Stimulated activated naive B cell treated with anti-CD40 and anti-IgM and Interleukin-4, amounts not matched to agents 10 μg/mL and 1 μg/mL and 100 μg/mL, for 72 hours (primary cell): ENCODE data around the gene SLC39A11.

Source experiments
- ATAC-seq, 2 donors: fragments of 150-1000 bp; cut with Tn5 transposase; replicated peaks; 2 replicates each; pipeline ENCODE4 v1.10.0; 2021; ENCODE audit warnings: moderate library complexity in 1 of 2
- DNase-seq: peaks from one replicate; pipeline ENCODE4 v3.0.0; 2021
- H3K27ac Mint-ChIP-seq: one replicate; pipeline ENCODE4 v1.8.0; 2022; ENCODE audit warnings: mild to moderate bottlenecking, mixed read lengths
- H3K27me3 Mint-ChIP-seq, 2 donors: one replicate each; pipeline ENCODE4 v1.8.0; 2022; ENCODE audit warnings: mixed read lengths in 2 of 2
- H3K36me3 Mint-ChIP-seq, 2 donors: one replicate each; pipeline ENCODE4 v1.8.0; 2022; ENCODE audit warnings: mixed read lengths in 2 of 2, mild to moderate bottlenecking in 1 of 2
- H3K4me1 Mint-ChIP-seq, 2 donors: one replicate each; pipeline ENCODE4 v1.8.0; 2022; ENCODE audit warnings: mixed read lengths in 2 of 2, mild to moderate bottlenecking in 1 of 2
- H3K4me3 Mint-ChIP-seq, 2 donors: one replicate each; pipeline ENCODE4 v1.8.0; 2022; ENCODE audit warnings: mild to moderate bottlenecking in 2 of 2, mixed read lengths in 2 of 2, moderate library complexity in 1 of 2
- H3K9me3 Mint-ChIP-seq, 2 donors: one replicate each; pipeline ENCODE4 v1.8.0; 2022; ENCODE audit warnings: mixed read lengths in 2 of 2, mild to moderate bottlenecking in 1 of 2

Gene SLC39A11

GRCh38 chr17:72931635-72932034, 160.9 kb downstream of the SLC39A11 start:
- H3K4me3 Mint-ChIP-seq, result no peak overlapping the region
- H3K36me3 Mint-ChIP-seq, result peaks cover 18 to 30% of the 10 kb centered on the region in 2 donors
- peaks cover 9 to 11% of the 10 kb centered on the region in 2 donors for H3K4me1 Mint-ChIP-seq
- H3K9me3 Mint-ChIP-seq, result peaks cover 0 to 1% of the 10 kb centered on the region in 2 donors
- no peak for DNase-seq
- no peak for ATAC-seq
- no peak overlapping the region for H3K27ac Mint-ChIP-seq
- no peaks in the 10 kb centered on the region for H3K27me3 Mint-ChIP-seq

GRCh38 chr17:72931163-72931562, 161.3 kb downstream of the SLC39A11 start:
- Mint-ChIP-seq H3K27ac (no peak overlapping the region), H3K36me3 (peaks cover 15 to 26% of the 10 kb centered on the region in 2 donors), H3K4me3 (no peak overlapping the region), H3K27me3 (no peaks in the 10 kb centered on the region), H3K9me3 (peaks cover 0 to 1% of the 10 kb centered on the region in 2 donors), H3K4me1 (peaks cover 9 to 11% of the 10 kb centered on the region in 2 donors)
- no peak for DNase-seq
- ATAC-seq, result no peak

GRCh38 chr17:72930031-72930430, 162.5 kb downstream of the SLC39A11 start:
- peaks cover 17 to 27% of the 10 kb centered on the region in 2 donors for H3K36me3 Mint-ChIP-seq
- DNase-seq (no peak), ATAC-seq (no peak)
- H3K9me3 Mint-ChIP-seq, result peaks cover 0 to 1% of the 10 kb centered on the region in 2 donors
- H3K4me1 Mint-ChIP-seq, result peaks cover 9 to 11% of the 10 kb centered on the region in 2 donors
- no peak overlapping the region for H3K27ac Mint-ChIP-seq
- no peak overlapping the region for H3K4me3 Mint-ChIP-seq
- no peaks in the 10 kb centered on the region for H3K27me3 Mint-ChIP-seq

- Mint-ChIP-seq H3K36me3 (peaks cover 16 to 20% of the 10 kb centered on the region in 2 donors), H3K4me1 (peaks cover 9 to 11% of the 10 kb centered on the region in 2 donors), H3K4me3 (no peak overlapping the region), H3K27ac (no peak overlapping the region), H3K27me3 (no peaks in the 10 kb centered on the region), H3K9me3 (no peaks in the 10 kb centered on the region)
- no peak for ATAC-seq
- no peak for DNase-seq
Measured at GRCh38 chr17:72928454-72929136, 163.9 kb downstream of the SLC39A11 start.

GRCh38 chr17:72927760-72928159, 164.7 kb downstream of the SLC39A11 start:
- Mint-ChIP-seq H3K36me3 (peaks cover 24 to 26% of the 10 kb centered on the region in 2 donors), H3K27me3 (no peaks in the 10 kb centered on the region), H3K4me3 (no peak overlapping the region), H3K9me3 (peaks cover 0 to 1% of the 10 kb centered on the region in 2 donors), H3K27ac (no peak overlapping the region), H3K4me1 (peaks cover 9 to 11% of the 10 kb centered on the region in 2 donors)
- no peak for DNase-seq
- ATAC-seq, result no peak

- DNase-seq (no peak), ATAC-seq (no peak)
- Mint-ChIP-seq H3K4me1 (peaks cover 11 to 14% of the 10 kb centered on the region in 2 donors), H3K27me3 (no peaks in the 10 kb centered on the region), H3K27ac (no peak overlapping the region), H3K36me3 (peaks cover 25 to 29% of the 10 kb centered on the region in 2 donors), H3K4me3 (no peak overlapping the region), H3K9me3 (peaks cover 0 to 1% of the 10 kb centered on the region in 2 donors)
Measured at GRCh38 chr17:72927146-72927545, 165.3 kb downstream of the SLC39A11 start.

GRCh38 chr17:72926171-72926570, 166.3 kb downstream of the SLC39A11 start:
- Mint-ChIP-seq H3K36me3 (peaks cover 22 to 28% of the 10 kb centered on the region in 2 donors), H3K27ac (no peak overlapping the region), H3K9me3 (peaks cover 0 to 1% of the 10 kb centered on the region in 2 donors), H3K4me3 (no peak overlapping the region), H3K27me3 (no peaks in the 10 kb centered on the region), H3K4me1 (peaks cover 9 to 12% of the 10 kb centered on the region in 2 donors)
- DNase-seq, result no peak
- ATAC-seq, result no peak

GRCh38 chr17:72924196-72924595, 168.3 kb downstream of the SLC39A11 start:
- H3K27ac Mint-ChIP-seq, result no peak overlapping the region
- ATAC-seq, result no peak

GRCh38 chr17:72922219-72922618, 170.3 kb downstream of the SLC39A11 start:
- Mint-ChIP-seq H3K36me3 (peaks cover 24 to 44% of the 10 kb centered on the region in 2 donors), H3K27me3 (no peaks in the 10 kb centered on the region), H3K27ac (no peak overlapping the region), H3K9me3 (peaks cover 0 to 1% of the 10 kb centered on the region in 2 donors), H3K4me3 (no peak overlapping the region), H3K4me1 (peaks cover 7% of the 10 kb centered on the region in 2 donors)
- ATAC-seq (no peak), DNase-seq (no peak)

More at GRCh38 chr17:72924196-72924595, 168.3 kb downstream of the SLC39A11 start:
- Mint-ChIP-seq H3K36me3 (peaks cover 19 to 36% of the 10 kb centered on the region in 2 donors), H3K9me3 (peaks cover 0 to 1% of the 10 kb centered on the region in 2 donors), H3K4me1 (peaks cover 7 to 9% of the 10 kb centered on the region in 2 donors), H3K4me3 (no peak overlapping the region), H3K27me3 (no peaks in the 10 kb centered on the region)
- DNase-seq, result no peak

GRCh38 chr17:72921347-72922054, 171.0 kb downstream of the SLC39A11 start:
- Mint-ChIP-seq H3K9me3 (peaks cover 0 to 1% of the 10 kb centered on the region in 2 donors), H3K27ac (no peak overlapping the region)

GRCh38 chr17:72920513-72920912, 172.0 kb downstream of the SLC39A11 start:
- Mint-ChIP-seq H3K36me3 (peaks cover 27 to 56% of the 10 kb centered on the region in 2 donors), H3K27me3 (no peaks in the 10 kb centered on the region), H3K9me3 (peaks cover 0 to 1% of the 10 kb centered on the region in 2 donors), H3K27ac (no peak overlapping the region), H3K4me3 (no peak overlapping the region), H3K4me1 (peaks cover 7% of the 10 kb centered on the region in 2 donors)
- ATAC-seq (no peak), DNase-seq (no peak)

More at GRCh38 chr17:72921347-72922054, 171.0 kb downstream of the SLC39A11 start:
- no peak overlapping the region for H3K4me3 Mint-ChIP-seq
- ATAC-seq (no peak), DNase-seq (no peak)
- H3K36me3 Mint-ChIP-seq, result peaks cover 28 to 50% of the 10 kb centered on the region in 2 donors
- H3K4me1 Mint-ChIP-seq, result peaks cover 7% of the 10 kb centered on the region in 2 donors
- no peaks in the 10 kb centered on the region for H3K27me3 Mint-ChIP-seq

- no peak overlapping the region for H3K4me3 Mint-ChIP-seq
- peaks cover 13 to 59% of the 10 kb centered on the region in 2 donors for H3K36me3 Mint-ChIP-seq
- no peak overlapping the region for H3K27ac Mint-ChIP-seq
- ATAC-seq (no peak), DNase-seq (no peak)
- H3K4me1 Mint-ChIP-seq, result peaks cover 2 to 4% of the 10 kb centered on the region in 2 donors
- no peaks in the 10 kb centered on the region for H3K27me3 Mint-ChIP-seq
- H3K9me3 Mint-ChIP-seq, result no peaks in the 10 kb centered on the region
Measured at GRCh38 chr17:72916991-72917390, 175.5 kb downstream of the SLC39A11 start.

- Mint-ChIP-seq H3K27me3 (no peaks in the 10 kb centered on the region), H3K27ac (no peak overlapping the region), H3K4me1 (peaks cover 0 to 2% of the 10 kb centered on the region in 2 donors), H3K4me3 (no peak overlapping the region), H3K9me3 (no peaks in the 10 kb centered on the region), H3K36me3 (peaks cover 11 to 61% of the 10 kb centered on the region in 2 donors)
- DNase-seq (no peak), ATAC-seq (no peak)
Measured at GRCh38 chr17:72915625-72916081, 176.8 kb downstream of the SLC39A11 start.

GRCh38 chr17:72913142-72913682, 179.3 kb downstream of the SLC39A11 start:
- Mint-ChIP-seq H3K4me3 (no peak overlapping the region), H3K27me3 (no peaks in the 10 kb centered on the region), H3K27ac (no peak overlapping the region)

More at GRCh38 chr17:72913142-72913682, 179.3 kb downstream of the SLC39A11 start:
- DNase-seq, result no peak
- ATAC-seq, result no peak
- Mint-ChIP-seq H3K9me3 (no peaks in the 10 kb centered on the region), H3K36me3 (peaks cover 18 to 60% of the 10 kb centered on the region in 2 donors), H3K4me1 (no peaks in the 10 kb centered on the region)
